Activated CD4-positive, CD25-positive, alpha-beta regulatory T cell treated with anti-CD3 and anti-CD28 coated beads, Interleukin-2, amount 50 U/mL, for 24 hours (primary cell): ENCODE data around the gene RAPGEF1.

Experiments
- ATAC-seq, 2 donors: fragments of 150-1000 bp; cut with Tn5 transposase; one replicate each; pipeline ENCODE4 v1.10.0; 2021; ENCODE audit warnings: mild to moderate bottlenecking in 1 of 2, moderate library complexity in 1 of 2

RAPGEF1 gene

DNA sequence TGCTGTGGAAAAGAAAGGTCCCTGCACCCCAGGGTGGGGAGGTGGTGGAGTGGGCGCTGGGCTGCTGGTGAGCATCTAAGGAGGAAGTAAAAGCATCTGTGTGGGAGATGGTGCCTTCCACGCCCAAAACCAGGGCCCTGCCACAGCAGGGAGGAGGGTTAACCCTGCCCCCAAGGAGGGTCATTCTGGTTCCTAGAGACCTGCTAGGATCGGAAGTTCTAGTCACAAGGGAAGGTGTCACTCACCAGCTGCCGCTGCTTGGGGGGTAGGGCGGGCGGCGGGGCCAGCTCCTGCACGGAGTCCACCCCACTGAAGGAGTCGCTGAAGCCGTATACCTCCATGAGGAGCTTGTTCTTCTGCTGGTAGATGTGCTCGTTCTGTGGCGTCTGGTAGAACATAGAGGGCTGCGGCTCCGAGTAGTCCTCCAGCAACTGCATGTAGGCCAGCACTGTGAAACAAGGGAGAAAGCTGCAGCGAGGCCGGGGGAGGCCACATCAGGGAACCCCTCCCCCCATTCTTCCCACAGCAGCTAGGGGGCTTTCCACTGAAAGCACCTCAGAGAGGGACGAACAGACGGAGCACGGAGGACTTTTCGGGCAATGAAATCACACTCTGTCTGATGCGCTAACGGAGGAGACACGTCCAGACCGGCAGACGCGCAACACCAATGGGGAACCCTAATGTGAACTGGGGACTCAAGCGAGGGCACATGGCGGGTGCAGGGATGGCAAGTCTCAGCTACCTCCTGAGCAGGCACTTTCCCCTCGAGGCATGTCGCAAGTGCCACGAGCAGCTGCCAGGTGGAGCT is 118.1 kb downstream of the RAPGEF1 start:
- peak; percentile 42 to 44 for ATAC-seq

GRCh38 chr9:131620764-131621520 is 118.9 kb downstream of the RAPGEF1 start:
- no peak for ATAC-seq

GRCh38 chr9:131619680-131620079 is 120.2 kb downstream of the RAPGEF1 start:
- ATAC-seq = no peak

DNA sequence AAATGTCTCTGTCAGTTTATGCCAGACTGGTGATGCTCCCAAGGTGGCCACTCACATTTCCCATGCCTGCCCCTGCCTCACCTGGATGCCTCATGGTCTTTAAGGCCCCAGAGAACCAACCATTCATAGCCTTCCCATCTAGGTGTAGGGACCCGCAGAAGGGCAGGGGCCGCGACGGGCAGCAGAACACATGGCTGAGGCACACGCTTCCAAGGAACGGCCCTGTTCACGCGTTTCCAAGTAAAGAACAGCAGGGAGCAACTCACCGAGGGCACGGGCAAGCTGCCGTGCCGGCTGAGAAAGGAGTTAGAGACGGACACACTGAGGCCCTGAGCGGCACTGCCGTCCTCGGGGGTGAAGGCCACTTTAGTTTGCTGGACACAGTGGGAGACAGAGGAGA is 121.1 kb downstream of the RAPGEF1 start:
- no peak for ATAC-seq

DNA sequence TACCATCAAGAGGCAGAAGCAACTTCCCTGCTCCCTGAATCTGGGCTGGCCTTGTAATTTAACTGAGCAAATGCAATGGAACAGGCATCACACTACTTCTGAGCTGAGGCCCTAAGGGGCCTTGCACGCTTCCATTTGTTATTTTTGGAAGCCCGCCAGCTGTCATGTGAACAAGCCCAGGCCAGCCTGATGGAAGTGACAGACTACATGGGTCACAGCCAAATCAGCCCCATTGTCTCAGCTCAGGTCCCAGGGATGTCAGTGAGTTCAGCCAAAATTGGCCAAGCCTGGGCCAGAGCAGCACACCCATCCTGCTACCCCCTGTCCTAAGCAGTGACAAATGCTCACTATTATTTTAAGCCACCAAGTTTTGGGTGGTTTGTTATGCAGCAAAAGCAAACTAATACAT is 121.8 kb downstream of the RAPGEF1 start:
- ATAC-seq = no peak

DNA sequence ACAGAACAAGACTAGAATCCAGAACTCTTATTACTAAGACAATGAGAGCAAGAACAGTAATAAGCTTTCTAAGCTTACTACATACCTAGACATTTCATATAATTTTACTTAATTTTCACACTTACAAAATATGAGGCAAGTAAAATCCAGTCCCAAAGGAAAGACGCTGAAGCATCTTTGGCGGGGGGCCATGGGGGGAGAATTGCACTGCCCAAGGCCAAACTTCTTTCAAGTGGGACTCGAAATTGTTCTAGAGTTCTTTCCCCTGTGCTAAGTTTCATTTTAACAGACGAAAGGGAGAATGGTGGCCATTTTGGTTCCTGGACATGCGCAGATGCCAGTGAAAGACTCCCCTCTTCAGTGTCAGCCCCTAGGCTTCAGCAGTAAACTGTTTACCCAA is 122.3 kb downstream of the RAPGEF1 start:
- ATAC-seq = no peak

- ATAC-seq = no peak
Measured at GRCh38 chr9:131616983-131617604, 122.8 kb downstream of the RAPGEF1 start.

DNA sequence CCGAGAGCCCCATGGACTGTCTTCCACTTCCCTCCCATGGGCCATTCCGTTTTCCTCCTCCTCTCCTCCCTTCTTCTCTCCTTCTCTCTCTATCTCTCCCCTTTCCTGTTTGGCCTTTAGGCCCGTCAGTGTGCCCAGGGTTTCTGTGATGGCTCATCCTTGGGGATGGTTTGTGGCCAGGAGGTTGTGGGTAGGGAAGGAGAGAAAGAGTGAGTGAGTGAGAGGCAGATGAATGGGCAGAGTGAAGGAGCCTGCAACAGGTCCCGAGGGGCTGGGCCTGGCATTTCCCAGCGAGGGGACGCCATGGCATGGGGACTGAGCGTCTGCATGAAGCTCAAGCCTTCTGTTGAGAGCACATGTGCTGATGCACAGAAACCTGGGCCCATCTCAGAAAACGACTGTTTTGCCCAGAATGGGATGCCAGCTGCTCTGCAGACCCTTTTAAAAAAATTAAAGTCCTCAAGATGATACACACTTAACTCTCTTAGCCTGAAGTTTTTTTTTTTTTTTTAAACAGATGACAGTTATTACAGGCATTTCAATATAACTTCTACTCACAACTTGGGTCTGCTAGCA is 125.4 kb downstream of the RAPGEF1 start:
- no peak for ATAC-seq

GRCh38 chr9:131613921-131614320 is 126.0 kb downstream of the RAPGEF1 start:
- no peak for ATAC-seq

GRCh38 chr9:131612851-131613250 is 127.0 kb downstream of the RAPGEF1 start:
- ATAC-seq = no peak

DNA sequence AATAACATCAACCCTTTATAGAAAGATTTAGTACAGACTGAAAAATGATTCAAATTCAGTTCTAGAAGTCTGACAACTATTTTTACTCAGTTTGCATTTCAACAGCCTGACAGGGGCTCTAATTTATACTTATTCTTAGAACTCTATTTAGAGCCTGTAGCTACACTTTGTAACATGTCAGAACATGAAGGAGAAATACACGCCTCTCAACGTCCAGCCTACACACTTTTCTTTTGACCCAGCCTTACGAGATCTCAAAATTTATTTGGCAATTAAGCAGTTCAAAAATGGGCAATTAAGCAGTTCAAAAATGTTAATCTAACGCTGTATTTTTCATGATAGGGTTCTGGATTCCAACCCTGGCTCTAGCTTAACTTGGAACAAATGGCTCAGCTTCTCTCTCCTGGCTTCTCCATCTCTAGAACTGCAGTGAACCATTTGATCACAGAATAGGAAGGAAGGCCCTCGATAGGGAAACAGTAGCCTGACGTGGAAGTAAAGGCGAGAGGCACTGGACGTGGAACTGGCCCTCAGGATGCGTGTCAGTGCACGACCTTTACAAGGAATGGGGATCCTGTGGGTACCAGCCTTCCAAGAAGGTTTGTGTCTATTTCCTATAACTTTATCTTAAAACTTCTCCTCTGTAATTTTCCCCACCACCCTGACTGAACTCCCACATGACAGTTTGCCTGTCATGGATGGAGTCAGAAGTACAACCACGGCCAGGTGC is 128.1 kb downstream of the RAPGEF1 start:
- ATAC-seq = no peak

DNA sequence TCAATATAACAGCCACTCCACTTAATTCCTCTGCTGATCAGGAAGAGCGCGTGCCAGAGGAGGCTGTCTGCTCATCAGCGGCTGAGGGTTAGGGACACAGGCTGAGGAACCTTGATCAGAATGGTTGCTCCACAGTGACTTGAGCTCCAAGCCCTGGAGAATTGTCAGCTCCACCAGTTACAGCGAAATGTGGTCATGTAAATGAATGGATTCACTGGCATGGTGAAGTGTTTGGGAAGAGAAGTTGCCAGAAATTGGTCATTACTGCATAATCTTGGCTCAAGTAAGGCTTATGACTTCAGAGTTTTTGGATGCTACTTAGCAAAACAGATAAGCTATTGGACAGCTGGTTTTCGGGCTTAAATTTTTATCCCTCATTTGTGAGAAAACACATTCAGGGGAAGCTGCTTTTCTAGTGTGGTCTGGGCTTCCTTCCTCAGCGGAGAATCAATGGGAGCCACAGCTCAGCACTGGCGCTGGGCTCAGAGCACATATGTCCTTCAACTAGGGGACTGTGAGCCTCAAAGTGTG is 129.6 kb downstream of the RAPGEF1 start:
- ATAC-seq = no peak

DNA sequence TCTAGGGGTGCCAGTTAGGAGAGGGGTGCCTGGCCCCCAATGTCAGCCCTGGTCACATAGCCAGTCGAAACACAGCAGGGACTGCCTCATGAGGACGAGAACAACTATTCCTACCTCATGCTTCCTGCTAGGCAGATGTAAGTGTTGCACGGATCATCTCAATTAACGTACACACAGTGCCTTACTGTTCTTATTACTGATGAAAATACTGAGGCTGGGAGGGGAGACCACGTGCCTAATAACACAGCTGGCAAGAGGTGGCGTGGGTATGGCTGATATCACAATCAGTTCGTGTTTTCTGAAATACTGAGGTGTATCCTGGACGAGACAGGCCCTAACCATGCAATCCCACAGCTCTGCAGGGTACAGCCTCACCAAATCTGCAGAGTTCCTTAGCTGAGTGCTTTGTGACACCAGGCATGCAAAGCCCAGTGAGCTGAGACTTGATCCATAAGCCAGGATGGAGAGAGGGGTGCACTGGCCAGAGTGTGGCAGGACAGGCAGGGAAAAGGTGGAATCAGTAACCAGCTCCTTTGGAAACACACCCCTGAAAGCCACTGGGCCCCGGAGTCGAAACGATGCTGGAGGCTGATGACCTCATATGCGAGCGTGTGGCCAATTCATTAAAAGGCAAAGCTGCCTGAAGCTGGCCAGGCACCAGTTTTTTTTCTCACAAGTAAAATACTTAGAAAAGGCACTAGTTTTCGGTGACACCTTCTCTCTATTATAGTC is 130.6 kb downstream of the RAPGEF1 start:
- no peak for ATAC-seq

DNA sequence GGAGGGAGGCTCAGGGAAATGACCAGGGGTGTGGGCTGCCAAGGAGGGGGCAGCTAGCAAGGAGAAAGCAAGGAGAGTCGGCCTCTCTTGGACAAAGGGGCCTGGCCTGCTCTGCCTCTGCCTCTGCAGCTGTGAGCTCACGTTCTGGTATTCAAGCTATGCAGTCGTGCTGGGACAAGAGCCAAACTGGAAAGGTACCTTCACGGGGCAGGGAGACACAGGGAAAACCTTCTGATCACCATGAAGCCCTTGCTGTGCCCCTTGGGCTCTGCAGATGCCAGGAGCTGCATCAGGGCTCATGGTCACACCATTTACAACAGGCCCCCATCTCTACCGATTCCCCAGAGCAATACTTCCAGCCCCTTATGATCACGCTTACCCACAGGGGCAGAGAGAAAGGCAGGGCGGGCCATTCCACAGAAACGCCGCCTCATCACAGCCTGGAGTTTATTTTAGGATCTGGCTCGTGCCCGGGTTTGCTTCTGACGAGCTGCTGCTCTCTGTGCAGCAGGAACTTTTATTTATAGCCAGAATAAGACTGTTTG is 131.3 kb downstream of the RAPGEF1 start:
- ATAC-seq = no peak

- ATAC-seq = no peak
Measured at GRCh38 chr9:131607591-131607990, 132.3 kb downstream of the RAPGEF1 start.

DNA sequence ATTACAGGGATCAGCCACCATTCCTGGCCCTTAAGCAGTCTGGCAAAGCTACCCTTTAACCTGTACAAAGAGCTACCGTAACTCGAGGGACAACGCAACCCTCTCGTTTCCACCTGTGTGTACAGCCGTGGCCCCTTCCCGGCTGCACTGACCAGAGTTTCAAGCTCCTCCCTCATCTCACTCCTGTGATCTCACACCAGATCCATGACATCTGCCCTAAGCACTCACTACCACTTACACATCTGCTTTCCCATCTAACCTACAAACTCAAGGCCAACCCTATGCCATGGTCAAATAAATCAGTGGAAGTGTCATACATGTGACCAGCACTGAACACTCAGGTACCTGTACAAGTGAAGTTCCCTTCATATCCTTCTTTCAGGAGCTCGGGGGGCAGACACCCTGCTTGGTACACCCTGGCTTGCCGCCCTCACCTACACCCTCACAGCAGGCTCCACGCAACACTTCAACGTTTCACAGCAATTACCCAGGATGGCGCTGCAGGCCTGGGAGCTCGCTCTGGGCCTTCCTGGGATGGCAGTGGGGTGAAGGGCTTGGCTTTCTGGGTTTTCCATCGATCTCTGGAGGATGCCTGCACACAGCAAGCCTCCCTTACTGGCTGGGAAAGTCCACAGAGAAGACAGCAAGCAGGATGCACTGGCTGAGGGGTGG is 132.8 kb downstream of the RAPGEF1 start:
- no peak for ATAC-seq

- no peak for ATAC-seq
Measured at GRCh38 chr9:131605770-131606590, 133.9 kb downstream of the RAPGEF1 start.

- no peak for ATAC-seq
Measured at GRCh38 chr9:131603711-131604439, 136.0 kb downstream of the RAPGEF1 start.

- ATAC-seq = no peak
Measured at GRCh38 chr9:131603199-131603598, 136.7 kb downstream of the RAPGEF1 start.
